K562 (cell line): ENCODE results near the gene CDH18.

Experiments used
- CREB1 ChIP-seq, 2 experiments: sonication (generic) in 1 of 2; formaldehyde crosslinking in 1 of 2; IDR thresholded peaks; 2 replicates each; pipeline versions ENCODE4 v1.6.1 to v1.8.0; 2012 to 2022; ENCODE audit warnings: inconsistent platforms in 1 of 2, mild to moderate bottlenecking in 1 of 2, missing genetic modification reagents in 1 of 2, moderate library complexity in 1 of 2
- KDM1A ChIP-seq, 2 experiments: fragments of 450-650 bp; IDR thresholded peaks; 2 replicates each; pipeline ENCODE4 v1.6.1; 2016; ENCODE audit warnings: mild to moderate bottlenecking in 2 of 2
- MIER1 ChIP-seq: fragments of 450-650 bp; IDR thresholded peaks from 2 replicates; pipeline ENCODE4 v1.6.1; 2016; ENCODE audit warnings: antibody characterized with exemption, mild to moderate bottlenecking, low read depth
- RAD21 ChIP-seq, 2 experiments: fragments of 250-450 bp in 1 of 2; fragments of 450-650 bp in 1 of 2; sonication (Bioruptor Pico) in 1 of 2; formaldehyde crosslinking in 1 of 2; IDR thresholded peaks in 1 of 2; conservative IDR thresholded peaks in 1 of 2; 2 replicates each; pipeline versions ENCODE4 v1.4.0 to v1.8.0; 2020 to 2022; ENCODE audit warnings: mild to moderate bottlenecking in 2 of 2, moderate library complexity in 1 of 2
- RBFOX2 ChIP-seq: fragments of 200-400 bp; formaldehyde crosslinking; IDR thresholded peaks from 2 replicates; pipeline ENCODE4 v1.6.1; 2017; ENCODE audit warnings: low read depth, mild to moderate bottlenecking, low read length, moderate library complexity
- ZNF609 ChIP-seq: sonication (generic); formaldehyde crosslinking; IDR thresholded peaks from 2 replicates; pipeline ENCODE4 v1.8.1; 2023; ENCODE audit warnings: missing genetic modification reagents, mild to moderate bottlenecking, borderline replicate concordance
- TF ChIP-seq, protein P1 (sequence below), 2 experiments: fragments of 250-450 bp in 1 of 2; fragments of 450-650 bp in 1 of 2; sonication (Bioruptor Pico) in 1 of 2; IDR thresholded peaks; 2 replicates each; pipeline versions ENCODE4 v1.6.1 to v1.8.0; 2016 to 2021; ENCODE audit warnings: mild to moderate bottlenecking in 2 of 2, moderate library complexity in 2 of 2, missing compliant biosample characterization in 1 of 2, missing genetic modification characterization in 1 of 2
- TF ChIP-seq, protein P2 (sequence below), 3 experiments: IDR thresholded peaks in 2 of 3; conservative IDR thresholded peaks in 1 of 3; 2 replicates each; pipeline ENCODE4 v1.5.1; 2011 to 2012; ENCODE audit warnings: low read length in 3 of 3, mild to moderate bottlenecking in 3 of 3, control low read depth in 2 of 3, improper control_type of control experiment in 1 of 3, inconsistent platforms in 1 of 3, low read depth in 1 of 3, mixed read lengths in 1 of 3, moderate library complexity in 1 of 3; ENCODE audit not compliant: insufficient read depth in 2 of 3

DNA sequence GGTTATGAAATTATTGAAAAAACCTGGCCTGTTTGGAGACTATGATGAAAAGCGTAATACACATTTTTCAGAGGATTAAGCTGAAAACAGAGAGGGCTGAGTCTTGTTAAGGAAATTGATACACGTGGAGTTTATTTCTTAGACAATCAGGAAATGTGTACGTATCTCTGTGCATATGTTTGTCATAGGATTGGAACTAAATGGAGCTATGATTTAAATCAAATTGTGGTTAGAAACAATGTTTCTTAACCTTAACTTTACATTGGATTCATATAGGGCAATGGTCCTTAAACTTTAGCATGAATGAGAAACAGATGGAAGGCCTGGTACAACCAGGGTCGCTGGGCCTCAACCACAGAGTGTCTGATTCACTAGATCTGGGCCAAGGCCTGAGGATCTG, 451.6 kb downstream of the CDH18 start:
- TF ChIP-seq RBFOX2 (no peak), RAD21 (CRISPR knock-in tag; conservative IDR thresholded peaks at IDR 0.05 in 1 of 2, IDR thresholded peaks at IDR 0.05 in 1 of 2) (no peak), CREB1 (IDR thresholded peaks at IDR 0.05) (no peak), CREB1 (CRISPR knock-in tag; IDR thresholded peaks at IDR 0.05) (no peak), ZNF609 (CRISPR knock-in tag) (no peak), MIER1 (no peak), KDM1A (IDR thresholded peaks at IDR 0.05) (no peak)
- TF ChIP-seq, protein P1, sequence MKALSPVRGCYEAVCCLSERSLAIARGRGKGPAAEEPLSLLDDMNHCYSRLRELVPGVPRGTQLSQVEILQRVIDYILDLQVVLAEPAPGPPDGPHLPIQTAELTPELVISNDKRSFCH (CRISPR knock-in tag; IDR thresholded peaks at IDR 0.05), result no peak
- TF ChIP-seq, protein P1 (tag; IDR thresholded peaks at IDR 0.05), result no peak
- TF ChIP-seq, protein P2, sequence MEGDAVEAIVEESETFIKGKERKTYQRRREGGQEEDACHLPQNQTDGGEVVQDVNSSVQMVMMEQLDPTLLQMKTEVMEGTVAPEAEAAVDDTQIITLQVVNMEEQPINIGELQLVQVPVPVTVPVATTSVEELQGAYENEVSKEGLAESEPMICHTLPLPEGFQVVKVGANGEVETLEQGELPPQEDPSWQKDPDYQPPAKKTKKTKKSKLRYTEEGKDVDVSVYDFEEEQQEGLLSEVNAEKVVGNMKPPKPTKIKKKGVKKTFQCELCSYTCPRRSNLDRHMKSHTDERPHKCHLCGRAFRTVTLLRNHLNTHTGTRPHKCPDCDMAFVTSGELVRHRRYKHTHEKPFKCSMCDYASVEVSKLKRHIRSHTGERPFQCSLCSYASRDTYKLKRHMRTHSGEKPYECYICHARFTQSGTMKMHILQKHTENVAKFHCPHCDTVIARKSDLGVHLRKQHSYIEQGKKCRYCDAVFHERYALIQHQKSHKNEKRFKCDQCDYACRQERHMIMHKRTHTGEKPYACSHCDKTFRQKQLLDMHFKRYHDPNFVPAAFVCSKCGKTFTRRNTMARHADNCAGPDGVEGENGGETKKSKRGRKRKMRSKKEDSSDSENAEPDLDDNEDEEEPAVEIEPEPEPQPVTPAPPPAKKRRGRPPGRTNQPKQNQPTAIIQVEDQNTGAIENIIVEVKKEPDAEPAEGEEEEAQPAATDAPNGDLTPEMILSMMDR (IDR thresholded peaks at IDR 0.05 in 2 of 3, conservative IDR thresholded peaks at IDR 0.05 in 1 of 3; ENCODE audit: insufficient read depth in 2 of 3, low read depth in 1 of 3, low read length in 3 of 3), result no peak
